Measurements from ENCODE around the gene LIN28A. TPM values are rescaled to one million over a fixed set of nuclear protein-coding genes. Genes with fewer than 3 reads are reported as not detected.
"Not testable (repeated sequence)": the region's sequence is repeated elsewhere in the genome, so short reads cannot be mapped to it uniquely, and the experiment has no call there.

LIN28A gene
- total RNA-seq = not detected

GRCh38 chr1:26410706-26411623, at the start of gene LIN28A:
TSS of gene LIN28A (plus strand) at chr1:26410817. CDS start at chr1:26410892, 75 bp downstream.
- CTCF ChIA-PET = no interaction called here
- POLR2A ChIA-PET = no interaction called here

- CTCF ChIA-PET = interaction anchor here (0.9 to 3.6 kb wide), 5 partner anchors 9 to 84 kb away, joined by 3 to 24 read pairs (median 8); partner anchors contain the start of gene CRYBG2
- POLR2A ChIA-PET = no interaction called here
Observed at GRCh38 chr1:26361605-26362122, 49.0 kb upstream of the LIN28A start.

GRCh38 chr1:26362331-26362730, 48.3 kb upstream of the LIN28A start:
- CTCF ChIA-PET = interaction anchor here (0.5 to 3.6 kb wide), 7 partner anchors 10 to 85 kb away, joined by 3 to 24 read pairs (median 8); partner anchors contain the start of genes CD52 and CRYBG2
- POLR2A ChIA-PET = no interaction called here

GRCh38 chr1:26363549-26364448, 46.8 kb upstream of the LIN28A start:
- ChIA-PET CTCF (interaction anchor here (0.6 to 3.6 kb wide), 32 partner anchors 10 to 669 kb away, joined by 3 to 24 read pairs (median 5); partner anchors contain the start of genes CD52, CRYBG2, DHDDS and ZNF593), POLR2A (interaction anchor here (0.7 kb wide), 1 partner anchor 790 kb away, joined by 3 read pairs; no protein-coding TSS in a partner anchor)

GRCh38 chr1:26364956-26365355, 45.7 kb upstream of the LIN28A start:
- ChIA-PET CTCF (interaction anchor here (1.0 to 3.6 kb wide), 10 partner anchors 9 to 195 kb away, joined by 3 to 22 read pairs (median 8); partner anchors contain the start of genes ZNF593 and ZNF683), POLR2A (no interaction called here)

GRCh38 chr1:26367441-26367840, 43.2 kb upstream of the LIN28A start:
- ChIA-PET POLR2A (no interaction called here), CTCF (interaction anchor here (0.5 to 1.1 kb wide), 3 partner anchors 10 to 23 kb away, joined by 3 to 4 read pairs (median 3); no protein-coding TSS in a partner anchor)

- ChIA-PET POLR2A (no interaction called here), CTCF (no interaction called here)
Observed at GRCh38 chr1:26368006-26368405, 42.6 kb upstream of the LIN28A start.

- CTCF ChIA-PET = no interaction called here
- POLR2A ChIA-PET = no interaction called here
Observed at GRCh38 chr1:26368486-26368885, 42.1 kb upstream of the LIN28A start.

- CTCF ChIA-PET = interaction anchor here (1.1 to 1.4 kb wide), 4 partner anchors 25 to 137 kb away, joined by 3 to 4 read pairs (median 4); partner anchors contain the start of gene CEP85
- POLR2A ChIA-PET = no interaction called here
Observed at GRCh38 chr1:26370591-26371382, 39.8 kb upstream of the LIN28A start.

GRCh38 chr1:26372039-26372438, 38.6 kb upstream of the LIN28A start:
- CTCF ChIA-PET = no interaction called here
- POLR2A ChIA-PET = no interaction called here

GRCh38 chr1:26372611-26373010, 38.0 kb upstream of the LIN28A start, which contains the start of gene ZNF683:
TSS of gene ZNF683 (minus strand) at chr1:26372750. CDS start at chr1:26368571, 4,179 bp downstream.
- POLR2A ChIA-PET = not testable (repeated sequence)

GRCh38 chr1:26373281-26373680, 37.3 kb upstream of the LIN28A start:
- POLR2A ChIA-PET = interaction anchor here (0.7 kb wide), 1 partner anchor 15 kb away, joined by 3 read pairs; no protein-coding TSS in a partner anchor
- CTCF ChIA-PET = interaction anchor here (0.8 to 3.2 kb wide), 5 partner anchors 9 to 85 kb away, joined by 3 to 22 read pairs (median 4); no protein-coding TSS in a partner anchor

More at GRCh38 chr1:26372611-26373010, 38.0 kb upstream of the LIN28A start, which contains the start of gene ZNF683:
- CTCF ChIA-PET = interaction anchor here (0.8 to 3.2 kb wide), 3 partner anchors 8 to 44 kb away, joined by 3 to 22 read pairs (median 3); no protein-coding TSS in a partner anchor

GRCh38 chr1:26373789-26374188, 36.8 kb upstream of the LIN28A start:
- CTCF ChIA-PET = interaction anchor here (0.5 to 3.2 kb wide), 9 partner anchors 9 to 204 kb away, joined by 3 to 22 read pairs (median 4); partner anchors contain the start of genes C1orf232 and ZNF593
- POLR2A ChIA-PET = interaction anchor here (0.7 kb wide), 1 partner anchor 15 kb away, joined by 3 read pairs; no protein-coding TSS in a partner anchor

GRCh38 chr1:26374361-26374760, 36.3 kb upstream of the LIN28A start:
- POLR2A ChIA-PET = not testable (repeated sequence)

GRCh38 chr1:26375081-26375480, 35.5 kb upstream of the LIN28A start:
- CTCF ChIA-PET = interaction anchor here (1.0 to 3.2 kb wide), 6 partner anchors 10 to 206 kb away, joined by 3 to 22 read pairs (median 5); partner anchors contain the start of genes C1orf232 and ZNF593
- POLR2A ChIA-PET = no interaction called here

More at GRCh38 chr1:26374361-26374760, 36.3 kb upstream of the LIN28A start:
- CTCF ChIA-PET = interaction anchor here (0.5 to 3.2 kb wide), 8 partner anchors 10 to 205 kb away, joined by 3 to 22 read pairs (median 4); partner anchors contain the start of genes C1orf232 and ZNF593

- ChIA-PET POLR2A (no interaction called here), CTCF (interaction anchor here (1.1 to 2.2 kb wide), 2 partner anchors 10 to 12 kb away, joined by 3 to 11 read pairs; no protein-coding TSS in a partner anchor)
Observed at GRCh38 chr1:26376050-26376449, 34.6 kb upstream of the LIN28A start.

- POLR2A ChIA-PET = no interaction called here
- CTCF ChIA-PET = interaction anchor here (0.7 to 2.2 kb wide), 11 partner anchors 11 to 216 kb away, joined by 3 to 11 read pairs (median 3); no protein-coding TSS in a partner anchor
Observed at GRCh38 chr1:26378088-26378878, 32.3 kb upstream of the LIN28A start.

Data from activated CD8-positive, alpha-beta memory T cell treated with anti-CD3 and anti-CD28 coated beads for 36 hours (primary cell).